ENCODE measurements around the gene C1orf122.
A peak's percentile ranks its signal among the peaks of the same experiment; 100 is the strongest.

Gene C1orf122

GRCh38 chr1:37839676-37840075 lies 32.1 kb downstream of the C1orf122 start:
- no peak for DNase-seq (ENCODE audit: low read depth, low spot score)
- H3K4me3 ChIP-seq (ENCODE audit: low read length), result no peak overlapping the region

DNA sequence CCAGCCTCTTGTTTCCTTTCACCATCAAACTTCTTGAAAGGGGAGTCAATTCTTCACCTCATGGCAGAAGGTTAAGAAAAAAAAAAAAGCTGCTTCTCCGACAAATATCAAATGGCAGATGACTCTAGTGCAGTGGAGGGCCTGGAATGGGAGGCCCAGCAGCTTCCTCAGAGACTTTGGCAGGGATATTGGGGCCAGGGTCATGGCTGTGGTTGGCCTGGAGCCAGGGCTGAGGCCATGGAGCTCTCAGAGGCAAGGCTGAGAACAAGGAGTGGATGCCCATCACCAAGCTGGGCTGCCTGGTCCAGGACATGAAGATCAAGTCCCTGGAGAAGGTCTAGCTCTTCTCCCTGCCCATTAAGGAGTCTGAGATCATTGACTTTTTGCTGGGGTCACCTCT lies 33.1 kb downstream of the C1orf122 start:
- no peak overlapping the region for H3K4me3 ChIP-seq (ENCODE audit: low read length)
- no peak for DNase-seq (ENCODE audit: low read depth, low spot score)

GRCh38 chr1:37841652-37842051 lies 34.1 kb downstream of the C1orf122 start:
- DNase-seq (ENCODE audit: low read depth, low spot score), result no peak
- no peak overlapping the region for H3K4me3 ChIP-seq (ENCODE audit: low read length)

DNA sequence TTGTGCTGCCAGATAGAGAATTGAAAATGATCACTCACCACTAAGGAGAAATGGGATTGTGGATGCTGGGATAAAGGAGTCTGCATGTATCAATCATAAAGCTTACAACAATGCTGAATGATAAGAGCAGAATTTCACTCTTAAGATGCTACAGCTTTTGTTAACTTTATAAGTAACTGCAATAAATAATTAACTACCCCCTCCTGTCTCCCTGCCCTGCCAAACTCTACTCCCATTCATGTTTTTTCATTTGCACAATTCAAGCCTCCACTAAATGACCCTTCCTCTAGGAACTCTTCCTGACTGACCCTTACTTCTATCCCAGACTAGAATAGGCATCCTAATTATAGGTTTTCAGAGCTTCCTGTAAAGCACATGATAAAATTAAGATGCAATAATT lies 36.9 kb downstream of the C1orf122 start:
- no peak overlapping the region for H3K4me3 ChIP-seq (ENCODE audit: low read length)
- no peak for DNase-seq (ENCODE audit: low read depth, low spot score)

GRCh38 chr1:37845049-37845646 lies 37.6 kb downstream of the C1orf122 start:
- no peak for DNase-seq (ENCODE audit: low read depth, low spot score)
- H3K4me3 ChIP-seq (ENCODE audit: low read length), result no peak overlapping the region

DNA sequence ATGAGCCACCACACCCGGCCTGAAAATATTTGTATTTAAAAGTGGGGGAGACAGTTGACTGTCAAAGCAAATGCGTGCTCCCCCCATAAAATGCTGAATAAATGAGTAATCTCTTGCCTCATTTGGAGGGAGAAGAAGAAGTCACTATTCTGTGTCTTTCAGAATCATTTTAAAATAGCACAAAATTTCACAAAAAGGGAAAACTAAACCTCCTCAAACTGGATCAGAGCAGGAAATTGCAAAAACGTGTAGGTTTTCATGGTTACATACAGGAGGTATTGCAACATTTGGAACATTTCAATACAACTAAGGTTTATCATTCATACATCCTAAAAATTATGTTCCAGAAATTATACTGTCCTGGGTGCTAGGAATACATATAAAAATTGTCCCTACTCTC lies 38.2 kb downstream of the C1orf122 start:
- H3K4me3 ChIP-seq (ENCODE audit: low read length), result no peak overlapping the region
- no peak for DNase-seq (ENCODE audit: low read depth, low spot score)

DNA sequence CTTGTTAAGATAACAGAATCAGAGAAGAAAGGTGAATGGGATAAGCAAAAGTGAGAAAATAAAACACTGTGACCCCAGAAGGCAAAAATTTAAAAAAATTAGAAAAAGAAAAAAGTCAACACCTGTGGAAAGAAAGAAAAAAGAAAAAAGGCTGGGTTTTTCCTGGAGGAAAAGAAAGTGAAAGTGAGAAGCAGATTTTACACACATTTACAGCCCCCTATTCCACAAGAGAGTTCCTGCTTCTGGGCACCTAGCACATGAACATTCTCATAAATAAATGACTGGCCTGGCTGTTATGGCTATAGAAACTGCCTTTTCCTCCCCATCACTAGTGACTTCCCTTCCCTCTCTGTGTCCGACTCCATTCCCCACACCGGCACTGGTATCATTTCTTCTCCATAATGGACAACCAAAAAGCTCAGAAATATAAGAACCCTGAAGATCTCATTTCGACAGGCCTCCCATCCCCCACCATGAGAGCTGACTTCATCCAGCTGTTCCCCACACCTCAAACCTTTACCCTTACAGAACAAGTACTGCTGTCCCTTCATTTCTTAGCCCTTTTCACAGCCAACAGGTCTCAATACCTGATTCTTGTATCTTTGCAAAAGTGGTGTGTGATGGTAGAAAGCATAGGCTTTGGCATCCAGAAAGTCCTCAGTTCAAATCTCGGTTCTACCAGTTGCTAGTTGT lies 39.2 kb downstream of the C1orf122 start:
- H3K4me3 ChIP-seq (ENCODE audit: low read length), result no peak overlapping the region
- DNase-seq (ENCODE audit: low read depth, low spot score), result no peak

- H3K4me3 ChIP-seq (ENCODE audit: low read length), result no peak overlapping the region
- DNase-seq (ENCODE audit: low read depth, low spot score), result no peak
These were observed 41.9 kb downstream of the C1orf122 start for GRCh38 chr1:37849480-37849879.

GRCh38 chr1:37850352-37850955 lies 42.9 kb downstream of the C1orf122 start:
- H3K4me3 ChIP-seq (ENCODE audit: low read length), result no peak overlapping the region
- DNase-seq (ENCODE audit: low read depth, low spot score), result no peak

GRCh38 chr1:37851262-37851661 lies 43.7 kb downstream of the C1orf122 start:
- no peak overlapping the region for H3K4me3 ChIP-seq (ENCODE audit: low read length)
- no peak for DNase-seq (ENCODE audit: low read depth, low spot score)

DNA sequence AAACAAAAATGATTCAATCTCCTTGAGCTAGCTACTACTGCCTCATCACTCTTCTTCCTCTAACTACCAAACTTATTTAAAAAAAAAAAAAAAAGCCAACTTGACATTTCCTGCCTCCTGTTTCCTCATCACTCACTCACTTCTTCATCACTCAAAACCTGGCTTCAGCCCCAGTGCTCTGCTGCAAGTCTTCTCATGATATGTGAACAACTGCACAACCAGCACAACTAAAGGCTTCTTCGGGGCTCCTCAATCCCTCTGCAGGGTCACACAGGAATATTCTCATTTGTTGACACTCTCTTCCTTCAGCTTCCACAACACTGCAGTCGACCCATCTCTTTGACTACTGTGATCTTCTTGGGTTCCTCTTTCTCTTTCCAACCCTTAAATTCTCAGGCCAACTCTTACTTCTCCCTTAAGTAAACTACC lies 44.2 kb downstream of the C1orf122 start:
- peak; percentile 20 for DNase-seq (ENCODE audit: low read depth, low spot score)
- H3K4me3 ChIP-seq (ENCODE audit: low read length), result no peak overlapping the region

DNA sequence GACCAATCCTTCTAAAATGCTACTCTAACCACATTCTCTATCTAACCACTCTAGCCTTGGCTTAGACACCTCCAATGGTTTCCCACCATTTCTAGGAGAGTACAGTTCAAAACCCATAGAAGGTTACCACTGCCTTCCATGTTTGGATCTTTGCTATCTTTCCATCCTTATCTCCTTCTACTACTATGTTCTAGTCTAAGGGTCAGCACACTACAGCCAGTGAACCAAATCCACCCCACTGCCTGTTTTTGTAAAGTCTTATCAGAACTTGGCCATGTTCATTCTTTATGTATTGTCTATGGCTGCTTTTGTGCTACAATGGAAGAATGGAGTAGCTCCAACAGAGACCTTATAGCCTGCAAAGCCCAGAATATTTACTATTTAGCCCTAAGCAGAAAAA lies 45.6 kb downstream of the C1orf122 start:
- no peak for DNase-seq (ENCODE audit: low read depth, low spot score)
- no peak overlapping the region for H3K4me3 ChIP-seq (ENCODE audit: low read length)

- no peak for DNase-seq (ENCODE audit: low read depth, low spot score)
- no peak overlapping the region for H3K4me3 ChIP-seq (ENCODE audit: low read length)
These were observed 46.8 kb downstream of the C1orf122 start for GRCh38 chr1:37854406-37854805.

Measured in Jurkat, Clone E6-1 (cell line).